IPS-NIHi7 (cell line): ENCODE measurements around the gene LRRFIP1.

Experiments
- DNase-seq: peaks from one replicate; pipeline ENCODE4 v3.0.0; 2012; ENCODE audit warnings: mixed read lengths; ENCODE audit errors: extremely low spot score

Gene LRRFIP1

DNA sequence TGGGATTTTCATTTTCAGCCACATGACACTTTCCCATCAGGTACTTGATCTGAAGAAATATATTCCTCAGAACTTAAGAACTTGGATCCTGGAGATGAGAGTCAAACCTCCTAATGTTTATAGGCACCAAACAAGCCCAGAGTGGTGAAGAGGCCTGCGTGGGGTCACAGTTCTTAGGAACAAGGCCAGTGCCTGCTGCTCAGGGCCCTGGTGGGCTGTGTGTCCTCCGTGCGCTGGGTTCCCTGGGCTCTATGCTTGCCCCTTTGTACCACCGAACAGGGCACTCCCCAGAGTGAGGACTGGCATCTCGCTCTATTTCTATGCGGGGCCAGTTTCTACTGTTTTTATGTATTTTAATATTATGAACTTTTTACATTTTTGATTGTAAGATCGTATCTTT, 95.2 kb downstream of the LRRFIP1 start:
- DNase-seq, result no peak

DNA sequence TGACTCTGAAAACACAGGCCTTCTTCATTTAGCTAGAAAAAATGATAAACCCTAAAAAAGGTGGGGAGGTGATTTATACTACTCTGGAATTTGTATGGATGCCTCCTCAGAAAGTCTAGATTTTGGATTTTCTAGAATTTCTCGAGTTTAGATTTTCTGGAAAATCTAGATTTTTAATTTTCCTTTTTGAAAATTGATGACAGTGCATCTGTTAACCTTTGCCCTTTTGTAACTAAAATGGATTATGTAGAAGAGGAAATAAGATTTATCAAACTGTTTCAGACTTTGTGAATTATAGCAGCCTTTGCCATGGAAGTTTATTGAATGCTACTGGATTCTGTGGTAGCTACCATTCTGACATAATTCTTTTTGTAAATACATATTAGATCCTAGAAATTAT, 95.6 kb downstream of the LRRFIP1 start:
- DNase-seq, result no peak

DNA sequence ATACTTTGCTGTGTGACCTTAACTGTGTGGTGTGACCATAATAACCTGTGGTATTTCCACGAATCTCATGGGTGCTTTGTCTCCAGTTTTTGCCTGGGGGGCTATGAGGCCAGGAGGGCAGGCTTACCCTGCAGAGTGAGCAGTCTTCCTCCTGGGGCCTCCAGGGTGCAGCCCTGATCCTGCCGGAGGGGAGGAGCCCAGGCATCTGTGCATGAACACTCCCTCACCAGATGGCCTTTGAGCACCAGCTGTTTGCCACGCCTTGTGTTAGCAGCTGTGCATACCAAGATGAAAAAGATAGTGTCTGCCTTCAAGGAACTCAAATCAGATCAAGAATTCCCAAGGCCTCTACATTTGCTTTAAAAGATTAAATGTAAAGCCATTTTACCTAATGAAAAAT, 96.2 kb downstream of the LRRFIP1 start:
- peak; percentile 63 for DNase-seq

DNA sequence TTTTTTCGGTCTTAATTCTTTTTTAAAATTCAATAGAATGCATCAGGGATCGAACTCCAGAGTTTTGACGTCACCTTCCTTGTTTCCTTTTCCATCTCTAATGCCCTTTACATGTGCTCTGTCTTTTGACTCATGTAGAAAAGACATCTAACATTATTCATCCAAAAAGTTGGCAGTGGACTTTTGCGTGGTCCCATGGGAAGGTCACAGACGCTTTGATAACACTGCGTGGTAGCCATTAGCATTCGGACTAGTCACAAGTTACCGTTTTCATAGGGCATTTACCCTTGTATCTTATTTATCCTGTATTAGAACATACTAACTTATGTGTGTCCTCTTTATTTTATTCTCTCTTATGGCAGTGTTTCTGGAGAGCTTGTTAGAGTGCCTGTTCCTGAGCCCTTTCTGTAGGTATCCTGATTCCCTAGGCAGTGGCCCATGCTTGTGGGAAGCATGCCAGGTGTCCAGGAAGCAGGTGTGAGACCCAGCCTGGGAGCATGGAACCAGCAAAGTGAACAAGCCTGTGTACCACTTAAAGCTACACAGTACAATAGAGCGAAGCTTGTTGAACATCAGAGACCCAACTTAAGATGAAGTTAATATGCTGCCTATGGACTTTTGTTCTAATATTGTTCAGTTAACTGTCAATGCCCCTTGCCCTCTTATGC, 97.6 kb downstream of the LRRFIP1 start:
- DNase-seq, result no peak

DNA sequence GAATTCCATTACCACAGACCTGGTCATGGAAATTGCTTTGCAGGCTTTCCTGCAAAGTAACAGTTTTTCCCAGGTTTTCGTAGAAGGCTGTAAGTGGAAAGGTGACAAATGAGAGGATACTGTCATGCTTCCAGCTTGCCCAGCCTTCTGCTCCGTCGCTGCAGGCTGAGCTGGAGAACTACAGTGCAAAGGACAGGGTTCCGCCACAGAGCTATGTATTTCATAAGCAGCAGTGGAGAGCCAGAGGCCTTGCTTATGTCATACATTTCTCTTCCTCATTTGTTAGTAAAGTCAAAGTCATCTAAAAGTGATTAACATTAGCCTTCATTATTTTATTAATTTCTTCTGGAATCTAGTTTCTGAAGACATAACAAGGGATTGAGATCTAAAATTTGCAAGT, 98.3 kb downstream of the LRRFIP1 start:
- no peak for DNase-seq

DNA sequence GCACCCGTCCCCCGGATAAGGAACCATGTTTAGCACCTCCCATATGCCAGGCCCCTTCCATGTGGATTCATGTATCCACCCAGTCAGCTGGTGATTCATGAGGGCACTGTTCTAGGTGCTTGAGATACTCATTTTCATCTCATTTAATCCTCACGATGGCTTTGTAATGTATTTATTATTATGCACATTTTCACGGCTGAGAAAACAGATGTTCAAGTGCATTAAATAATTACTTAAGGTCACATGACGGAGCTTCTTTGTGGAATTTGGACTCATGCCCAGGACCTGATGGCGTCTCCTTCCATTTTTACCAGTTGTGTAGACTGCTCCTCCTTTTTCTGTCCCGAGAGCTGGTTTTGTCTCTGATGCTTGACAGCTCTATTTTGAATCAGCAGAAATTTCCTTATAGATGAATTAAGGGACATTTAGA, 99.0 kb downstream of the LRRFIP1 start:
- no peak for DNase-seq

DNA sequence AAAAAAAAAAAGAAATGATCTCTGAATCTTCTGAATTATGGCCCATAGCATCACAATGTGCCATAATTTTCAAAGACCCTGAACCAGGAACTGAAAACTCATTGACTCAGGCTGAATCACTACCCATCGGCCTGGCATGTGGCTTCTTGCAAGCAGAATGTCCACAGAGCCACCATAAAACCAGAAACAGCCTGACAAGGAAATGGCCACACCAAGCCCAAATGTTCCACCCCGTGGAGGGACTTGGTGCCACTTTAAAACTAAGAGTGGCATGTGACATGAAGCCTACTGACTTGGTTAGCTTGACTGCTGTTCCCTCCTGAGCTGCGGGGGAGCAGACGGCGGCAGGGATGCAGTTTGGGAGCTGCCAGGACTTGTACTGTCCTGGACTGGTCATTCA, 100.0 kb downstream of the LRRFIP1 start:
- no peak for DNase-seq

DNA sequence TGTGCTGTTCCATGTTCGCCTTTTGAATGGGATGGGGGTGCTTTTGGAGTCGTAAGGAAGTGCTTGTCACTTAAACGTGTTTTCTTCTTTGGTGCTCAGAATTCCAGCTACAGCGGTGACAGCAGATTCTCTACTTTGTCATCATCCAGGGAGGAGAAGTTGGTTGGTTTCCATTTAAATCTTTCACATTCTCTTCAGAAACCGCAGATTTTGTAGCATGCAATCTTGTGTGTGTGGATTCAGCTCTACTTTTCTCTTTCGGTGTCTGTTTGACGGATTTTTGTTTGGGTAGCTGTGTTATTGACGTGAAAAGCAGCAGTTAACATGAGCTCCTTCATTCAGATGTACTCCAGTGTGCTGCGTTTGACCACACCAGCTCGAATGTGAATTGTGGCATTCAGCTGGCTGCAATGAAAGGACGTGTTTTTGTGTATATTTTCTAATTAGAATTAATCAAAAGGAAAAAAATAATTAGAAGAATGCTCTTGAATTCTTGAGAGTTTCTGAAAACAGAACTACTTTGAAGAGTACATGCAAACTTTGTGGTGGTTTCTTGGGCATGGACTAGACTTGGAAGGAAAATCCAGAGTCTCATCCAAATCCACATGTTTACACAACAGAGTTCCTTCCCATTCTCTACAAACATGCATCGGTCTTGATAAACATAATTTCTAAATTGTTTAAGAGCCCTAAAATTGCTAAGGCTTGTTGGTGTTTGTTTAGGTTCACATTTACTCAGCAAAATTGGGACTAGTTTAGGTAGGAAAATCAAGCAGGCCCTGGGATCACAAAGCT, 102.5 kb downstream of the LRRFIP1 start:
- no peak for DNase-seq

DNA sequence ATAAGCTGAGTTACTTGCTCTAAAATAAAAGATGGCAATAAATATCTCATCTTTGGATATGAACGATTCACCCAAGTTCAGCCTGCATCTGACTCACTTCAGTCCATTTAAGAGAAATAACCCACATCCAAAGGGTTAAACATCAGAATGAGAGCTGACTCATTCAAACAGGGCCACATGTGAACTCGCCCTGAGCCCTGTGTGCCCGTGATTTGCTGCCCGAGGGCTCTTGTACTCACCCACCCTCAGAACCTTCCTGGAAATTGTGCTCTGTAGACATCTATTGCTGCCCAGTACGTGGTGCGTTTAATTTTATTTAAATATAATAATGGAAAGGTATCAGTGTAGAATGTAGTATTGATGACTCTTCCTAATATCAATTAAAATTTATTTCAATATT, 104.3 kb downstream of the LRRFIP1 start:
- DNase-seq, result no peak

DNA sequence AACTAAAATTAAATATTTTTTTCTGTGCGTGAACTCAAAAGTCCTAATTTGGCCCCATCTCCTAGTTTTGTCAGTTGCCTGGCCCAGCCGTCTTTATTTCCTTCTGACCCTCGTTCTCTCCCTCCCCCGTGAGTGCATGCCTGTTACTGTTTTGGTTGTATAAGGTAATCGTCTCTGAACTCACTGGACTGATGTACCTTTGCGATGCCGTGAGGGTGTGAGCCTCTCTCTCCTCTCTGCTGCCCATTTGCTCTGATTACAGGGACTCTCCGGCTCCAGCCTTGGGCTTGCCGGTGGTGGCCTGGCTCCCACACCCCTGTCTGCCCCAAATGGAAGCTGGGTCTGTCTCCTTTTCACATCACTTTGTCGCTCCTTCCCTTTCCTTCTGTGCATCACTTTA, 104.7 kb downstream of the LRRFIP1 start:
- DNase-seq, result no peak

DNA sequence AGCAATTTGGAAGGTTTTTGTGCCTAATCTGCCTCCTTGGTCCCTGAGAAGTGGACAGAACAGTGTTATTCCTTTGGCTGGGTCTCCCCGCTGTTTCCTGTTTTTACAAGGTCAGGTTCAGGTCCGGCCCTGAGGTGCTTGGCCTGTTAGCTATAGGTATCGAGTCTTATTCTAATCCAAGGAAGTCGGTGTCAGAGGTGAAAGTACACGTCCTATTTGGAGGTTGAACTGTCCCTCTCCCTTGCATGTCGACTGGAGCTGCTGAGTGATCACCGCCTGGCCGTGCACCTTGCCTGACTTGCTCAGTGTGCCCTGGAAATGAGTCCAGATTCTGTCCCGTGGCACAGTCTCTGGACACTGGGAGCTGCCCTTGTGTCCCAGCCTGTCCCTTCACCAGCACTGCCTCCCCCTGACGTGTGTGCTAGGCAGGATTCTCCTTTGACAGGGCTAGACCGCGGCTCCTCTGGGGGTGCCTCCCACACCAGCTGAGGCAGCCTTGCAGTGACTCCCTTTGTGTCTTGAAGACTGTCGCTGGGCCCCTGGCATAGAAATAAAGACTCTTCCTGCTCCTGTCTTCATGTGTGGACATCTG, 105.5 kb downstream of the LRRFIP1 start:
- DNase-seq, result no peak

DNA sequence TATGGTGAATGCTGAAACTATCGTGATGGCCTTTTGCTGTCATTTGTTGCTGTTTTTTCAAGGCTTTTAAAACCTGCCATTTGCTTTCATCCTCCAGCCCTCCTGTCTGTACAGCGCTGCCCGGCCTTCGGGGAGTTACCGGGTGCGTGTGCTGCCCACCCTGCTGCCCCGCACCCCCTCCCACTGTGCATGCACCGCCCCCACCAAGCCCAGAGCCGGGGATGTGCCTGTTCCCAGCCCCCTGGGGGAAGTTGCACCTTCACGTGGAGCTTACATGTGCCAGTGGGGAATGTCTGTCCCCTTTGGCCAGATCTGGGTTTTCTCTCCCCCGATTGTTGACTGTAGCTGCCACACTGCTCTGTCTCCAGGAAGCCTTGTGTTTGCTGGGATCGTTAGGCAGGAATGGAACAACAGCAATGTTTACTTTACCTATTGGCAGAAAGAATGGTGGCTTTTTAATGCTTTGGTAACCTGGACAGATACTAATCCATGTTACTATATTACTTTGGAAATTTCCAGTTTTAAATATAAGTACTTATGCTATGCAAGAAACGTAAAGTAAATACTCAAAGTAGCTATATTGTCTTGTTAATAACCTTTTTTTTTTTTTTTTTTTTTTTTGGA, 106.4 kb downstream of the LRRFIP1 start:
- no peak for DNase-seq

DNA sequence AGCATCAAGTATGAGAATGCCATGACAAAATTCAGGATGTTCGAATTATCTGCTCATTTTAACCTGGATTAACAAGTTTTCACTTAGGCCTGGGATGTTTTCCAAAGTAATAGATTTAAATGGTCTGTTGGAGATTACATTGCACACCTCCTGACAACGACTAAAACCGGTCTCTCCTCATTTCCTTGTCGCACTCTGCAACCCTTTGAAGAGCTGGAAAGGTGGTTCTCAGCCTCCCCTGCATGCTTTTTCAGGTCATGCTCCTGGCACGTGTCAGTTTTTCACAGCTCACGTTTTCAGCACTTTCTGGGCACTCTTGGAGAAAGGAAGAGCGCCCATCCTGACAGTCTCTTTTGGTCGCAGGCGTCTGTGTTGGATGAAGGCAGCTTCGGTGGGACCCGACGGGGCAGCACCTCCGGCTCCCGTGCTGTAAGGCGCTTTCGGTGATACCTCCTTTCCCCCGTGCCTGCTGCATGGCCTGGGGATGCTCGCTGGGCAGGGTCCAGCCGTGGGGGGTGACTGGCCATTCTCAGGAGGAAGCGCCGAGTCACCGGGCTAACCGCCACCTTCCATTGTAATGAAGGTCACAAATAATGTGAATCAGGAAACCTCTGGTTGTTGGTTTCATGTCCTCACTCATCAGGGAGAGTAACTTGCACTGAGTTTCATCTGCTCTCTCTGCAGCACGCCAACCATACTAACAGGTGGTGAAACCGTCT, 107.7 kb downstream of the LRRFIP1 start:
- no peak for DNase-seq

DNA sequence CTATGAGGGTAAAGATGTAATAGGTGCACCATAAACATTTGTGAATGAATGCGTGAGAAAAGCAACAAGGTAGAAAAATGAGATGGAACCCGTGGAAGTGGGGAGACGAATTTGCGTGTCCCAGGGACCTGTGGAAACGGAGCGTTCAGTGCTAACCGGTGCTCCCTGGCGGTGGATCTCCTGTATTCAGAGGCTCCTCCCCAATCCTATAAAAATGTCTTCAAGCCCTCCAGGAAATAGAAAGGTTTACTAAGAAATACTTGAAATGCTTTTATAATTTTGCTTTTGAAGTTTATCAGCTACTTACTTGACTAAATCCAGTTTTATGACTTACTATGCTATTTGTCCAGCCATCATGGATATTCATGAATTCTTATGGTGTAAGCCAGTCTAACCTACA, 108.4 kb downstream of the LRRFIP1 start:
- DNase-seq, result no peak

DNA sequence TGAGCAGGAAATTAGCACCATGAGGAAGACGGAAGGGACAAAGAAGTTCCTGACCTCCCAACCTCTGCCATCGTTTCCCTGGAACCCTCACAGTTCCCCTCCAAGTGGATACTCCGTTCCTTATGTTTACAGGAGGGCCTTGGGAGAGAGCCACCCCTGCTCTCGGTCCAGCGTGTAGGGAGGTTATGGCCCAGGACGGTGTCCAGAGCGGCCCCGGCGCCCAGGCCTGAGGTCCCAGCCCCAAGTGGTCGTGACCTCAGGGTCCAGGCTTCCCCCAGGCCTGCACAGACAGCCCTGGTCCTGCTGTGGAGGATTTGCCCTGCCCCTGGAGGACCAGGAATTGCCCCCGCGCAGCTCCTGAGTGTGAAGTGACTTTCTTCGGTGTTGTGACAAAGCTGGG, 109.4 kb downstream of the LRRFIP1 start:
- no peak for DNase-seq

DNA sequence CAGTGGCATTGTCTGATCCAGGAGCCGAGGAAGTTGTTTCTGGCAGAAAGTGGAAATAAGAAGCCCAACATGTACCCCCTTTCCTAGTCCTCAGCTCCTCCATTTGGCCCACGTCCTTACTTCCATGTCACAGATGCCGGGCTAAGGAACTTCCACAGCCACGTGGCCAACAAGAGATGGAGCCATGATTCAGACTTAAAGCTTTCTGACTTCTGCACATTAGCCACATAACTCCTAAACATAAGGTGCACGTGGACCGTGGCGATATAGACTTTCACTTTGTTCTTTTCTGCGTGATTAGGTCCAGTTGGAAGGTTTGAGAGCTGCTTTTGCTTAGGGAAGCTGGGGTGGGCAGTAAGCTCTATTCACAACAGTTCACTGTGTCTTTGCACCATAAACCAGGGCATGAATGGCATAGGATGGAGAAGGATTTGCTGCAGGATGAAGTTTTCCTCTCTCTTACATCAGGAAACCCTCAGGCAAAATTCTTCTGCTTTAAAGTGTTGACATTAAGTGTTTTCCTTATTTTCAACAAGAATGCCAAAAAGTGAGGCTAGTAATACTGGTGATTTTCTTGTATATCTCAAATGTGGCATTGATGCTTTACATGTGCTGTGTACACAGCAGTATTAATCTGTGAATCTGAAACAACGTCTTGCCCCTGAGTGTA, 109.9 kb downstream of the LRRFIP1 start:
- no peak for DNase-seq

DNA sequence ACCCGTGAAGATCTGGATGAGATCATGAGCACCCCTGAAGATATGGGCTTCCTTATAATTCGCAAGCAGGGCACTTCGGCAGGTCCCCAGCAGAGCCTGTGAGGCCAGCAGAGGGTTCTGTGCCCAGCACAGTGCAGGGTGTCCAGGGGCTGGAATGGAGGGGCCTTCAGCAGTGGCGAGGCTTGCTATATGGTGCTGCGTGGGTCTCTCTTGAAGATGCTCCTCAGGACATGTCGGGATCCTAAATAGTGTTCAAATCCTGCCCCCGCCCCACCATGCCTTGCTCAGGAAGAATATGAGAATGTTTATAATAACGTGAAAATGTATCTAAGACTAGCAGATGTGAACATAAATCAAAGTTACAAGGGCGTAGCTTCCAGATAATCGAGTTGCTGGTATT, 110.9 kb downstream of the LRRFIP1 start:
- no peak for DNase-seq

DNA sequence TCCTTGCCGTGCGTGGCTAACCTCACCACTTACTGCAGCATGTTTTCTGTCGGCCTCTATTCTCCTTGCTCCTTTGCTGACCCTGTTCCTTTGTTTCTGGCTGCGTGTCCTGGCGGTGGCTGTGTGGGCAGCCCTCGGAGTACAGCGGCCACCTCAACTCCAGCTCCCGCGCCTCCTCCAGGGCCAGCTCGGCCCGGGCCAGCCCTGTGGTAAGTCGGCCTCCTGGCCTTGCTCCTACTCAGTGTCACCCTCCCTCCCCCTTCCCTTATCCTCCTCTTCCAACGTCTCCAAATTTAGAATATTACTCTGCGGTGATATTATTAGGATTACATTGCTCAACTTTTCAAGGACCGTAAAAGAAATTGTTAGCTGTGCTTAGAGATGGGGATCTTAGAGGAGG, 111.7 kb downstream of the LRRFIP1 start:
- no peak for DNase-seq

DNA sequence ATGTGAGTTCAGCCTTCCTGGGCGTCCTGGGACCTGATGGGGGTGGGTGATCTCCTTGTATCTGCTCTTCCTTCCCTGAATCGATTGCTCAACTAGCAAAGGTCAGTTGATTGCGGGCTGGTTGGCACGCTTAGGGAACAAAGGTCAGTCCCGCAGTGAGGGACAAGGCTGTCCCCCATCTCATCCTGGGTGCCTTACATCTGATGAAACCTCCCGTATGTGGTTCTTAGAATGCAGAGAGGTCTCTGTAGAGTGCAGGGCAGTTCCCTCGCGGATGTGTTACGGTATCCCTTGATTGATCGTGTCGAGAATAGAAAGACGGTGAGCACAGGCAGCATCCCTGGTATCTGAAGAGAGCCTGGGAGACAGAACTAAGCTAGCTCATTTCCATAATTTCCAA, 114.8 kb downstream of the LRRFIP1 start:
- no peak for DNase-seq

DNA sequence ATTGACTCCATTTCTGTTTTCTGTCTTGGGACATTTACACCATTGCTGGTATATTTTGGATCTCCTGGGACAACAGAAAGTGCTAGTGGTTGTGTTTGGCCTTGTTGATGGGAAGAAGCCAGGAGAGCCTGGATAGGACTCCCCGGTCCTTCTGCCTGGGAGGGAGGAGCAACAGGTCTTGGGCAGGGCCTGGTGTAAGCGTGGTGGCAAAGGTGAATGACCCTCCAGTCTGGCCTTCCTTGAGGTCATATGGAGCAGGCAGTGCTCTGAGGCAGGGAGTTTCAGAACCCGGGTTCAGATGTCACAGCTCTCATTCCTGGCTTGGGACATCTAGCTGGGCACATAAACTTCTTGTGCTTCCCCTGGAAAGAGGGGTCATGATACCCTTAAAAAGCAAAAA, 115.2 kb downstream of the LRRFIP1 start:
- DNase-seq, result no peak

DNA sequence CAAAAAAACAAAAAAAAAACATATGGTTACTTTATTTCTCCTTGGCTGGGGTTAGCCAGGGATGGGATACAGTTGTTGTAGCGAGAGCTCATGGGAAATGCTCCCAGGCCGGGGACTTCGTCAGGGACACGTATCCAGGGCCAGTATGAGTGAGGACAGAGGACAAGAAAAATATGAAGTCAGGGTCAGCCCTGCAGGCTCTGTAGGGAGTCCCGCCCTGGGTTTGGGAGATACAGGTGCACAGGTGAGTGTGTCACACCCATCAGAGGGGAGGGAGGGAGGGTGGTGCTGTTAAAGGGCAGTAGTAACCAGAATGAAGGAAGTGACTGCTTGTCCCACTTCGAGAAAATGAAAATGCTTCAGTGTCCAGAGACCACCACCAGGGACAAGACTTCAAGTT, 115.6 kb downstream of the LRRFIP1 start:
- no peak for DNase-seq
